ENCODE measurements around the gene TRABD2B.

The TRABD2B gene

GRCh38 chr1:47856996-47857395 is 140.2 kb downstream of the TRABD2B start:
- Histone ChIP-seq H3K4me3 (ENCODE audit: low read length) (no peak overlapping the region), H3K79me2 (ENCODE audit: control insufficient read depth, low read length) (no peaks in the 10 kb centered on the region), H3K27me3 (ENCODE audit: control insufficient read depth, low read length) (no peaks in the 10 kb centered on the region), H3K4me1 (ENCODE audit: control insufficient read depth, low read length) (no peaks in the 10 kb centered on the region), H3K36me3 (ENCODE audit: control insufficient read depth, low read length) (no peaks in the 10 kb centered on the region), H3K4me2 (ENCODE audit: low read length) (no peak overlapping the region), H3K27ac (ENCODE audit: low read depth, low read length) (no peak overlapping the region), H3K9me2 (replicated peaks; ENCODE audit: control insufficient read depth, low read length) (no peaks in the 10 kb centered on the region), H3K9me3 (ENCODE audit: control insufficient read depth, insufficient read depth, low read length) (no peaks in the 10 kb centered on the region), H4K20me1 (ENCODE audit: control insufficient read depth, insufficient read depth, low read depth, low read length) (no peaks in the 10 kb centered on the region), H3F3A (ENCODE audit: control insufficient read depth, insufficient read depth) (no peaks in the 10 kb centered on the region)
- TF ChIP-seq EZH2phosphoT487 (IDR thresholded peaks at IDR 0.05; ENCODE audit: borderline replicate concordance, low read length) (no peak), CTCF (IDR thresholded peaks at IDR 0.05; ENCODE audit: low read depth, low read length, poor library complexity, severe bottlenecking) (no peak)

- TF ChIP-seq EZH2phosphoT487 (IDR thresholded peaks at IDR 0.05; ENCODE audit: borderline replicate concordance, low read length) (no peak), CTCF (IDR thresholded peaks at IDR 0.05; ENCODE audit: low read depth, low read length, poor library complexity, severe bottlenecking) (no peak)
- H3K27ac ChIP-seq (ENCODE audit: low read depth, low read length), result no peak overlapping the region
Observed at GRCh38 chr1:47855230-47855629, 142.0 kb downstream of the TRABD2B start.

GRCh38 chr1:47854552-47855144 is 142.5 kb downstream of the TRABD2B start:
- no peak overlapping the region for H3K27ac ChIP-seq (ENCODE audit: low read depth, low read length)
- H3K4me2 ChIP-seq (ENCODE audit: low read length), result no peak overlapping the region
- H3K4me3 ChIP-seq (ENCODE audit: low read length), result no peak overlapping the region
- no peaks in the 10 kb centered on the region for H3F3A ChIP-seq (ENCODE audit: control insufficient read depth, insufficient read depth)
- no peaks in the 10 kb centered on the region for H3K9me3 ChIP-seq (ENCODE audit: control insufficient read depth, insufficient read depth, low read length)
- H3K4me1 ChIP-seq (ENCODE audit: control insufficient read depth, low read length), result no peaks in the 10 kb centered on the region
- H3K36me3 ChIP-seq (ENCODE audit: control insufficient read depth, low read length), result no peaks in the 10 kb centered on the region
- no peaks in the 10 kb centered on the region for H3K9me2 ChIP-seq (replicated peaks; ENCODE audit: control insufficient read depth, low read length)
- H3K27me3 ChIP-seq (ENCODE audit: control insufficient read depth, low read length), result no peaks in the 10 kb centered on the region
- H4K20me1 ChIP-seq (ENCODE audit: control insufficient read depth, insufficient read depth, low read depth, low read length), result no peaks in the 10 kb centered on the region
- TF ChIP-seq EZH2phosphoT487 (IDR thresholded peaks at IDR 0.05; ENCODE audit: borderline replicate concordance, low read length), result no peak
- no peak for TF ChIP-seq CTCF (IDR thresholded peaks at IDR 0.05; ENCODE audit: low read depth, low read length, poor library complexity, severe bottlenecking)
- H3K79me2 ChIP-seq (ENCODE audit: control insufficient read depth, low read length), result no peaks in the 10 kb centered on the region

More at GRCh38 chr1:47855230-47855629, 142.0 kb downstream of the TRABD2B start:
- Histone ChIP-seq H3K27me3 (ENCODE audit: control insufficient read depth, low read length) (no peaks in the 10 kb centered on the region), H3K9me2 (replicated peaks; ENCODE audit: control insufficient read depth, low read length) (no peaks in the 10 kb centered on the region), H3F3A (ENCODE audit: control insufficient read depth, insufficient read depth) (no peaks in the 10 kb centered on the region), H3K4me1 (ENCODE audit: control insufficient read depth, low read length) (no peaks in the 10 kb centered on the region), H3K4me3 (ENCODE audit: low read length) (no peak overlapping the region), H3K9me3 (ENCODE audit: control insufficient read depth, insufficient read depth, low read length) (no peaks in the 10 kb centered on the region), H3K4me2 (ENCODE audit: low read length) (no peak overlapping the region), H3K79me2 (ENCODE audit: control insufficient read depth, low read length) (no peaks in the 10 kb centered on the region), H3K36me3 (ENCODE audit: control insufficient read depth, low read length) (no peaks in the 10 kb centered on the region), H4K20me1 (ENCODE audit: control insufficient read depth, insufficient read depth, low read depth, low read length) (no peaks in the 10 kb centered on the region)
